H1 (cell line): ENCODE results near the gene NUP210.

Source experiments
- CREB1 ChIP-seq: IDR thresholded peaks from 2 replicates; pipeline ENCODE4 v1.6.1; 2012; ENCODE audit warnings: inconsistent platforms
- CTCF ChIP-seq, 3 experiments: IDR thresholded peaks; 1 replicate in 2 of 3; 2 replicates in 1 of 3; pipeline versions ENCODE4 v1.5.1 to v1.6.1; 2011; ENCODE audit warnings: low read length in 3 of 3, mild to moderate bottlenecking in 3 of 3, inconsistent platforms in 2 of 3, low read depth in 1 of 3, moderate library complexity in 1 of 3; ENCODE audit not compliant: insufficient read depth in 1 of 3; ENCODE audit errors: control extremely low read depth in 1 of 3
- EP300 ChIP-seq, 2 experiments: IDR thresholded peaks; 1 replicate in 1 of 2; 2 replicates in 1 of 2; pipeline ENCODE4 v1.6.1; 2011 to 2012; ENCODE audit warnings: low read depth in 2 of 2, low read length in 2 of 2, mild to moderate bottlenecking in 2 of 2, borderline replicate concordance in 1 of 2, inconsistent platforms in 1 of 2, moderate library complexity in 1 of 2
- JUND ChIP-seq: IDR thresholded peaks from 2 replicates; pipeline ENCODE4 v1.6.1; 2011; ENCODE audit warnings: mild to moderate bottlenecking, improper control_type of control experiment, low read length
- POLR2A ChIP-seq, 2 experiments: IDR thresholded peaks; 1 replicate in 1 of 2; 2 replicates in 1 of 2; pipeline ENCODE4 v1.6.1; 2011; ENCODE audit warnings: low read depth in 2 of 2, low read length in 2 of 2, mild to moderate bottlenecking in 2 of 2; ENCODE audit errors: control extremely low read depth in 1 of 2
- RAD21 ChIP-seq, 2 experiments: IDR thresholded peaks in 1 of 2; conservative IDR thresholded peaks in 1 of 2; 2 replicates each; pipeline ENCODE4 v1.6.1; 2011; ENCODE audit warnings: low read depth in 2 of 2, low read length in 2 of 2, improper control_type of control experiment in 1 of 2, inconsistent platforms in 1 of 2, mild to moderate bottlenecking in 1 of 2, moderate library complexity in 1 of 2
- RBBP5 ChIP-seq: IDR thresholded peaks from 2 replicates; pipeline ENCODE4 v1.7.1; 2012; ENCODE audit warnings: low read depth, mild to moderate bottlenecking, inconsistent platforms, low read length, moderate library complexity, borderline replicate concordance
- RFX5 ChIP-seq: IDR thresholded peaks from 2 replicates; pipeline ENCODE4 v1.6.1; 2011; ENCODE audit warnings: low read depth, low read length, improper control_type of control experiment, borderline replicate concordance
- SIN3A ChIP-seq, 2 experiments: IDR thresholded peaks in 1 of 2; conservative IDR thresholded peaks in 1 of 2; 2 replicates each; pipeline ENCODE4 v1.6.1; 2011 to 2012; ENCODE audit warnings: low read length in 2 of 2, improper control_type of control experiment in 1 of 2, low read depth in 1 of 2, mild to moderate bottlenecking in 1 of 2
- SIX5 ChIP-seq: IDR thresholded peaks from 2 replicates; pipeline ENCODE4 v1.6.1; 2011; ENCODE audit warnings: mild to moderate bottlenecking, low read depth, low read length
- TCF12 ChIP-seq: IDR thresholded peaks from 2 replicates; pipeline ENCODE4 v1.6.1; 2011; ENCODE audit warnings: low read depth, mild to moderate bottlenecking, low read length
- YY1 ChIP-seq: IDR thresholded peaks from 2 replicates; pipeline ENCODE4 v1.6.1; 2011; ENCODE audit warnings: low read depth, mild to moderate bottlenecking, low read length

- no peak for TF ChIP-seq CTCF (IDR thresholded peaks at IDR 0.05; ENCODE audit: control extremely low read depth in 1 of 3, insufficient read depth in 1 of 3, low read depth in 1 of 3, low read length in 3 of 3)
- no peak for TF ChIP-seq RFX5
- no peak for TF ChIP-seq EP300 (IDR thresholded peaks at IDR 0.05; ENCODE audit: borderline replicate concordance in 1 of 2, low read depth in 2 of 2, low read length in 2 of 2)
- TF ChIP-seq CREB1, result no peak
- no peak for TF ChIP-seq POLR2A (IDR thresholded peaks at IDR 0.05; ENCODE audit: control extremely low read depth in 1 of 2, low read depth in 2 of 2, low read length in 2 of 2)
- TF ChIP-seq SIX5, result no peak
- no peak for TF ChIP-seq YY1
- no peak for TF ChIP-seq RBBP5
- no peak for TF ChIP-seq RAD21 (IDR thresholded peaks at IDR 0.05 in 1 of 2, conservative IDR thresholded peaks at IDR 0.05 in 1 of 2; ENCODE audit: low read depth in 2 of 2, low read length in 2 of 2)
- no peak for TF ChIP-seq SIN3A (conservative IDR thresholded peaks at IDR 0.05 in 1 of 2, IDR thresholded peaks at IDR 0.05 in 1 of 2; ENCODE audit: low read depth in 1 of 2, low read length in 2 of 2)
- no peak for TF ChIP-seq JUND
- TF ChIP-seq TCF12, result no peak
These were observed 140.6 kb downstream of the NUP210 start for GRCh38 chr3:13279532-13279910.
